WTC11 (cell line): Measurements from ENCODE around the gene ZBTB25. TPM values are rescaled to one million over a fixed set of nuclear protein-coding genes. Genes with fewer than 3 reads are reported as not detected.

Experiments used
- ATAC-seq: fragments of 200-7000 bp; cut with Tn5 transposase; 2 replicates; pipeline ENCODE4 v1.10.0; 2021; ENCODE audit warnings: mild to moderate bottlenecking, moderate library complexity
- CTCF ChIA-PET: fragments of 300-600 bp; sonication (Branson Sonifier 250); formaldehyde crosslinking; loops from one replicate; lab custom pipeline; 2021; ENCODE audit warnings: antibody characterized with exemption; lab: Charles Lee
- POLR2A ChIA-PET: fragments of 350-600 bp; sonication (Branson Sonifier 250); formaldehyde crosslinking; loops from one replicate; lab custom pipeline; 2021; ENCODE audit warnings: antibody characterized with exemption; lab: Charles Lee
- DNase-seq: peaks from one replicate; pipeline ENCODE4 v3.0.0; 2021; ENCODE audit warnings: low spot score
- H3K27ac Mint-ChIP-seq: 2 replicates; pipeline ENCODE4 v1.8.0; 2021; ENCODE audit warnings: mixed read lengths
- H3K27me3 Mint-ChIP-seq: 2 replicates; pipeline ENCODE4 v1.8.0; 2021; ENCODE audit warnings: low read depth, mild to moderate bottlenecking, moderate library complexity, mixed read lengths
- H3K36me3 Mint-ChIP-seq: 2 replicates; pipeline ENCODE4 v1.8.0; 2021; ENCODE audit warnings: mixed read lengths
- H3K4me1 Mint-ChIP-seq: 2 replicates; pipeline ENCODE4 v1.8.0; 2022; ENCODE audit warnings: mixed read lengths
- H3K4me3 Mint-ChIP-seq: 2 replicates; pipeline ENCODE4 v1.8.0; 2021; ENCODE audit warnings: mild to moderate bottlenecking, moderate library complexity, mixed read lengths
- H3K9me3 Mint-ChIP-seq: 2 replicates; pipeline ENCODE4 v1.8.0; 2021; ENCODE audit warnings: mixed read lengths
- CTCF ChIP-seq: fragments of 200-600 bp; IDR thresholded peaks from 2 replicates; pipeline ENCODE4 v1.8.0; 2022; ENCODE audit warnings: antibody characterized with exemption
- E2F1 ChIP-seq: sonication (generic); formaldehyde crosslinking; IDR thresholded peaks from 2 replicates; pipeline ENCODE4 v1.8.0; 2022; ENCODE audit warnings: mild to moderate bottlenecking, missing genetic modification reagents
- E2F4 ChIP-seq: sonication (generic); formaldehyde crosslinking; IDR thresholded peaks from 2 replicates; pipeline ENCODE4 v1.8.1; 2022; ENCODE audit warnings: low read depth, mild to moderate bottlenecking, moderate library complexity, missing genetic modification reagents, borderline replicate concordance
- IRF2 ChIP-seq: sonication (generic); formaldehyde crosslinking; IDR thresholded peaks from 2 replicates; pipeline ENCODE4 v1.8.0; 2022; ENCODE audit warnings: low read depth, missing genetic modification reagents, borderline replicate concordance
- KAT7 ChIP-seq: sonication (generic); formaldehyde crosslinking; IDR thresholded peaks from 2 replicates; pipeline ENCODE4 v1.8.1; 2023; ENCODE audit warnings: missing genetic modification reagents, mild to moderate bottlenecking, borderline replicate concordance
- TCF7 ChIP-seq: sonication (generic); formaldehyde crosslinking; IDR thresholded peaks from 2 replicates; pipeline ENCODE4 v1.8.0; 2022; ENCODE audit warnings: mild to moderate bottlenecking, low read depth, missing genetic modification reagents, moderate library complexity
- TEAD1 ChIP-seq: sonication (generic); formaldehyde crosslinking; IDR thresholded peaks from 2 replicates; pipeline ENCODE4 v1.8.0; 2022; ENCODE audit warnings: mild to moderate bottlenecking, missing genetic modification reagents
- TP53 ChIP-seq: sonication (generic); formaldehyde crosslinking; IDR thresholded peaks from 2 replicates; pipeline ENCODE4 v1.8.1; 2023; ENCODE audit warnings: mild to moderate bottlenecking, missing genetic modification reagents
- ZNF138 ChIP-seq: sonication (generic); formaldehyde crosslinking; conservative IDR thresholded peaks from 2 replicates; pipeline ENCODE4 v1.8.1; 2022; ENCODE audit warnings: mild to moderate bottlenecking, moderate library complexity, missing genetic modification reagents
- ZNF219 ChIP-seq: sonication (generic); formaldehyde crosslinking; IDR thresholded peaks from 2 replicates; pipeline ENCODE4 v1.8.0; 2023; ENCODE audit warnings: missing genetic modification reagents, mild to moderate bottlenecking, borderline replicate concordance
- ZNF232 ChIP-seq: sonication (generic); formaldehyde crosslinking; IDR thresholded peaks from 2 replicates; pipeline ENCODE4 v1.8.0; 2022; ENCODE audit warnings: mild to moderate bottlenecking, missing genetic modification reagents
- ZNF317 ChIP-seq: sonication (generic); formaldehyde crosslinking; IDR thresholded peaks from 2 replicates; pipeline ENCODE4 v1.8.1; 2023; ENCODE audit warnings: low read depth, mild to moderate bottlenecking, moderate library complexity, missing genetic modification reagents, borderline replicate concordance
- ZNF396 ChIP-seq: fragments of 250-450 bp; sonication (Bioruptor Pico); IDR thresholded peaks from 2 replicates; pipeline ENCODE4 v1.8.0; 2021; ENCODE audit warnings: mild to moderate bottlenecking, moderate library complexity, borderline replicate concordance
- ZNF671 ChIP-seq: fragments of 250-450 bp; sonication (Bioruptor Pico); IDR thresholded peaks from 2 replicates; pipeline ENCODE4 v1.8.0; 2021; ENCODE audit warnings: mild to moderate bottlenecking
- total RNA-seq: library from RNA; stranded (reverse); gene quantifications from 3 replicates; pipeline ENCODE4 v1.2.3, GENCODE V29; 2021
- TF ChIP-seq, protein P1 (sequence below): sonication (generic); formaldehyde crosslinking; IDR thresholded peaks from 2 replicates; pipeline ENCODE4 v1.8.1; 2023; ENCODE audit warnings: mild to moderate bottlenecking, missing genetic modification reagents
- TF ChIP-seq, protein P2 (sequence below): fragments of 250-450 bp; sonication (Bioruptor Pico); IDR thresholded peaks from 2 replicates; pipeline ENCODE4 v1.9.0; 2021; ENCODE audit warnings: mild to moderate bottlenecking, borderline replicate concordance
- TF ChIP-seq, protein P3 (sequence below): sonication (generic); formaldehyde crosslinking; IDR thresholded peaks from 2 replicates; pipeline ENCODE4 v1.8.1; 2023; ENCODE audit warnings: mild to moderate bottlenecking, missing genetic modification reagents, moderate library complexity
- TF ChIP-seq, protein P4 (sequence below): sonication (generic); formaldehyde crosslinking; IDR thresholded peaks from 2 replicates; pipeline ENCODE4 v1.8.0; 2023; ENCODE audit warnings: missing genetic modification reagents, mild to moderate bottlenecking, borderline replicate concordance

Gene ZBTB25
- total RNA-seq, 1 experiment from 2014 or later, result 11.9 TPM

DNA sequence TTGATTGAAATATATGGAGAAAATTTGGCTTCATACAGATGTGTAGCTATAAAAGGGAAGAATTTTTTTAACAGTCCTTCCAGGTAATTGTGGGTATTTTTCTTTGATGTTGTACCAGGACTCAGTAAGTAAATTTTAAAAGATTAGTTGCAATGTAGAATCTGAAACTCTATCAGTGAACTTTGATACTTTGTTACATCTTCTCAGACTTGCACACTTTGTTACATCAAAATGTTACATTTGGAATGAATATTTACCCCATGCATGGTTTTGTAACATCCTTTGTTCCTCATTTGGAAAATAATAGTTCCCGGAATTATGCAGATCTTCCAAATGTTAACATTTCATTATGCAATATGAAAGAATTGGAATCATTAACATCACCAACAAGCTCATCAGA, 101.7 kb downstream of the ZBTB25 start (continued):
- TF ChIP-seq TP53 (CRISPR knock-in tag) (no peak), TEAD1 (no peak)
- TF ChIP-seq, protein P1, sequence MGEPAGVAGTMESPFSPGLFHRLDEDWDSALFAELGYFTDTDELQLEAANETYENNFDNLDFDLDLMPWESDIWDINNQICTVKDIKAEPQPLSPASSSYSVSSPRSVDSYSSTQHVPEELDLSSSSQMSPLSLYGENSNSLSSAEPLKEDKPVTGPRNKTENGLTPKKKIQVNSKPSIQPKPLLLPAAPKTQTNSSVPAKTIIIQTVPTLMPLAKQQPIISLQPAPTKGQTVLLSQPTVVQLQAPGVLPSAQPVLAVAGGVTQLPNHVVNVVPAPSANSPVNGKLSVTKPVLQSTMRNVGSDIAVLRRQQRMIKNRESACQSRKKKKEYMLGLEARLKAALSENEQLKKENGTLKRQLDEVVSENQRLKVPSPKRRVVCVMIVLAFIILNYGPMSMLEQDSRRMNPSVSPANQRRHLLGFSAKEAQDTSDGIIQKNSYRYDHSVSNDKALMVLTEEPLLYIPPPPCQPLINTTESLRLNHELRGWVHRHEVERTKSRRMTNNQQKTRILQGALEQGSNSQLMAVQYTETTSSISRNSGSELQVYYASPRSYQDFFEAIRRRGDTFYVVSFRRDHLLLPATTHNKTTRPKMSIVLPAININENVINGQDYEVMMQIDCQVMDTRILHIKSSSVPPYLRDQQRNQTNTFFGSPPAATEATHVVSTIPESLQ (CRISPR knock-in tag), result no peak

DNA sequence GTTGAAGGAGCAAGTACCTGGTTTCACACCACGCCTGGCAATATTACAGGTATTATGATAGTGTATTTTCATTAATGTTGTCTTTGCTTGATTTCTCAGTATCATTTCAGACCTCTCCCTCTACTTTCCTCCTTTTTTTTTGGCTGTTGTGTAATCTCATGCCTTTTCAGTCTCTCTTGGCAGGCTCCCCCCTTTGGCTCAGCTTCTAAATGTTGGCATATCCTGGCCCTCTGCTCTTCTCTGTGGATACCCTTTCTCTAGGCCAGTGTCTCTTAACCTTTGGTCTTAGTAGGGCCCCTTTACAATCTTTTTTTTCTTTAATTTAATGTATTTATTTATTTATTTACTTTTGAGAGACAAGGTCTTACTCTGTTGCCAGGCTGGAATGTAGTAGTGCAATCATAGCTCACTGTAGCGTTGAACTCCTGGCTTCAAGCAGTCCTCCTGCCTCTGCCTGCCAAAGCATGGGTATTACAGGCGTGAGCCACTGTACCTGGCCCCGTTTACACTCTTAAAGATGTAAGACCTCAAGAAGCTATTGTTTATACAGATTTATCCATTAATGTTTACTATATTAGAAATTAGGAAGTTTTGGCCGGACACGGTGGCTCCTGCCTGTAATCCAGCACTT, 102.7 kb downstream of the ZBTB25 start:
- Mint-ChIP-seq H3K36me3 (peaks cover 28% of the 10 kb centered on the region), H3K27me3 (no peaks in the 10 kb centered on the region), H3K27ac (peak overlapping the region; percentile 80), H3K9me3 (no peaks in the 10 kb centered on the region), H3K4me1 (peaks cover 9% of the 10 kb centered on the region), H3K4me3 (no peak overlapping the region)
- CTCF ChIA-PET, result interaction anchor here (0.6 to 1.8 kb wide), 3 partner anchors 9 to 53 kb away, joined by 3 to 8 read pairs (median 3); no protein-coding TSS in a partner anchor
- POLR2A ChIA-PET, result no interaction called here
- ATAC-seq (no peak), DNase-seq (no peak)
- TF ChIP-seq, protein P2, sequence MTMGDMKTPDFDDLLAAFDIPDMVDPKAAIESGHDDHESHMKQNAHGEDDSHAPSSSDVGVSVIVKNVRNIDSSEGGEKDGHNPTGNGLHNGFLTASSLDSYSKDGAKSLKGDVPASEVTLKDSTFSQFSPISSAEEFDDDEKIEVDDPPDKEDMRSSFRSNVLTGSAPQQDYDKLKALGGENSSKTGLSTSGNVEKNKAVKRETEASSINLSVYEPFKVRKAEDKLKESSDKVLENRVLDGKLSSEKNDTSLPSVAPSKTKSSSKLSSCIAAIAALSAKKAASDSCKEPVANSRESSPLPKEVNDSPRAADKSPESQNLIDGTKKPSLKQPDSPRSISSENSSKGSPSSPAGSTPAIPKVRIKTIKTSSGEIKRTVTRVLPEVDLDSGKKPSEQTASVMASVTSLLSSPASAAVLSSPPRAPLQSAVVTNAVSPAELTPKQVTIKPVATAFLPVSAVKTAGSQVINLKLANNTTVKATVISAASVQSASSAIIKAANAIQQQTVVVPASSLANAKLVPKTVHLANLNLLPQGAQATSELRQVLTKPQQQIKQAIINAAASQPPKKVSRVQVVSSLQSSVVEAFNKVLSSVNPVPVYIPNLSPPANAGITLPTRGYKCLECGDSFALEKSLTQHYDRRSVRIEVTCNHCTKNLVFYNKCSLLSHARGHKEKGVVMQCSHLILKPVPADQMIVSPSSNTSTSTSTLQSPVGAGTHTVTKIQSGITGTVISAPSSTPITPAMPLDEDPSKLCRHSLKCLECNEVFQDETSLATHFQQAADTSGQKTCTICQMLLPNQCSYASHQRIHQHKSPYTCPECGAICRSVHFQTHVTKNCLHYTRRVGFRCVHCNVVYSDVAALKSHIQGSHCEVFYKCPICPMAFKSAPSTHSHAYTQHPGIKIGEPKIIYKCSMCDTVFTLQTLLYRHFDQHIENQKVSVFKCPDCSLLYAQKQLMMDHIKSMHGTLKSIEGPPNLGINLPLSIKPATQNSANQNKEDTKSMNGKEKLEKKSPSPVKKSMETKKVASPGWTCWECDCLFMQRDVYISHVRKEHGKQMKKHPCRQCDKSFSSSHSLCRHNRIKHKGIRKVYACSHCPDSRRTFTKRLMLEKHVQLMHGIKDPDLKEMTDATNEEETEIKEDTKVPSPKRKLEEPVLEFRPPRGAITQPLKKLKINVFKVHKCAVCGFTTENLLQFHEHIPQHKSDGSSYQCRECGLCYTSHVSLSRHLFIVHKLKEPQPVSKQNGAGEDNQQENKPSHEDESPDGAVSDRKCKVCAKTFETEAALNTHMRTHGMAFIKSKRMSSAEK (CRISPR knock-in tag), result no peak
- TF ChIP-seq ZNF671 (CRISPR knock-in tag) (no peak), IRF2 (CRISPR knock-in tag) (no peak), CTCF (no peak), E2F4 (CRISPR knock-in tag) (no peak), KAT7 (CRISPR knock-in tag) (no peak), ZNF317 (no peak), TEAD1 (no peak), ZNF138 (no peak), ZNF219 (CRISPR knock-in tag) (no peak), ZNF396 (CRISPR knock-in tag) (no peak), TCF7 (CRISPR knock-in tag) (no peak), E2F1 (no peak), ZNF232 (CRISPR knock-in tag) (no peak)
- TF ChIP-seq, protein P3, sequence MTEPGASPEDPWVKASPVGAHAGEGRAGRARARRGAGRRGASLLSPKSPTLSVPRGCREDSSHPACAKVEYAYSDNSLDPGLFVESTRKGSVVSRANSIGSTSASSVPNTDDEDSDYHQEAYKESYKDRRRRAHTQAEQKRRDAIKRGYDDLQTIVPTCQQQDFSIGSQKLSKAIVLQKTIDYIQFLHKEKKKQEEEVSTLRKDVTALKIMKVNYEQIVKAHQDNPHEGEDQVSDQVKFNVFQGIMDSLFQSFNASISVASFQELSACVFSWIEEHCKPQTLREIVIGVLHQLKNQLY (CRISPR knock-in tag), result no peak
- TF ChIP-seq, protein P4, sequence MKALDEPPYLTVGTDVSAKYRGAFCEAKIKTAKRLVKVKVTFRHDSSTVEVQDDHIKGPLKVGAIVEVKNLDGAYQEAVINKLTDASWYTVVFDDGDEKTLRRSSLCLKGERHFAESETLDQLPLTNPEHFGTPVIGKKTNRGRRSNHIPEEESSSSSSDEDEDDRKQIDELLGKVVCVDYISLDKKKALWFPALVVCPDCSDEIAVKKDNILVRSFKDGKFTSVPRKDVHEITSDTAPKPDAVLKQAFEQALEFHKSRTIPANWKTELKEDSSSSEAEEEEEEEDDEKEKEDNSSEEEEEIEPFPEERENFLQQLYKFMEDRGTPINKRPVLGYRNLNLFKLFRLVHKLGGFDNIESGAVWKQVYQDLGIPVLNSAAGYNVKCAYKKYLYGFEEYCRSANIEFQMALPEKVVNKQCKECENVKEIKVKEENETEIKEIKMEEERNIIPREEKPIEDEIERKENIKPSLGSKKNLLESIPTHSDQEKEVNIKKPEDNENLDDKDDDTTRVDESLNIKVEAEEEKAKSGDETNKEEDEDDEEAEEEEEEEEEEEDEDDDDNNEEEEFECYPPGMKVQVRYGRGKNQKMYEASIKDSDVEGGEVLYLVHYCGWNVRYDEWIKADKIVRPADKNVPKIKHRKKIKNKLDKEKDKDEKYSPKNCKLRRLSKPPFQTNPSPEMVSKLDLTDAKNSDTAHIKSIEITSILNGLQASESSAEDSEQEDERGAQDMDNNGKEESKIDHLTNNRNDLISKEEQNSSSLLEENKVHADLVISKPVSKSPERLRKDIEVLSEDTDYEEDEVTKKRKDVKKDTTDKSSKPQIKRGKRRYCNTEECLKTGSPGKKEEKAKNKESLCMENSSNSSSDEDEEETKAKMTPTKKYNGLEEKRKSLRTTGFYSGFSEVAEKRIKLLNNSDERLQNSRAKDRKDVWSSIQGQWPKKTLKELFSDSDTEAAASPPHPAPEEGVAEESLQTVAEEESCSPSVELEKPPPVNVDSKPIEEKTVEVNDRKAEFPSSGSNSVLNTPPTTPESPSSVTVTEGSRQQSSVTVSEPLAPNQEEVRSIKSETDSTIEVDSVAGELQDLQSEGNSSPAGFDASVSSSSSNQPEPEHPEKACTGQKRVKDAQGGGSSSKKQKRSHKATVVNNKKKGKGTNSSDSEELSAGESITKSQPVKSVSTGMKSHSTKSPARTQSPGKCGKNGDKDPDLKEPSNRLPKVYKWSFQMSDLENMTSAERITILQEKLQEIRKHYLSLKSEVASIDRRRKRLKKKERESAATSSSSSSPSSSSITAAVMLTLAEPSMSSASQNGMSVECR (CRISPR knock-in tag), result no peak
